WTC11 (cell line): ENCODE data around the gene WDR38. TPM values are rescaled to one million over a fixed set of nuclear protein-coding genes. Genes with fewer than 3 reads are reported as not detected.

Experiments
- ATAC-seq: fragments of 200-7000 bp; cut with Tn5 transposase; 2 replicates; pipeline ENCODE4 v1.10.0; 2021; ENCODE audit warnings: mild to moderate bottlenecking, moderate library complexity
- CTCF ChIA-PET: fragments of 300-600 bp; sonication (Branson Sonifier 250); formaldehyde crosslinking; loops from one replicate; lab custom pipeline; 2021; ENCODE audit warnings: antibody characterized with exemption; lab: Charles Lee
- POLR2A ChIA-PET: fragments of 350-600 bp; sonication (Branson Sonifier 250); formaldehyde crosslinking; loops from one replicate; lab custom pipeline; 2021; ENCODE audit warnings: antibody characterized with exemption; lab: Charles Lee
- DNase-seq: peaks from one replicate; pipeline ENCODE4 v3.0.0; 2021; ENCODE audit warnings: low spot score
- H3K27ac Mint-ChIP-seq: 2 replicates; pipeline ENCODE4 v1.8.0; 2021; ENCODE audit warnings: mixed read lengths
- H3K27me3 Mint-ChIP-seq: 2 replicates; pipeline ENCODE4 v1.8.0; 2021; ENCODE audit warnings: low read depth, mild to moderate bottlenecking, moderate library complexity, mixed read lengths
- H3K36me3 Mint-ChIP-seq: 2 replicates; pipeline ENCODE4 v1.8.0; 2021; ENCODE audit warnings: mixed read lengths
- H3K4me1 Mint-ChIP-seq: 2 replicates; pipeline ENCODE4 v1.8.0; 2022; ENCODE audit warnings: mixed read lengths
- H3K4me3 Mint-ChIP-seq: 2 replicates; pipeline ENCODE4 v1.8.0; 2021; ENCODE audit warnings: mild to moderate bottlenecking, moderate library complexity, mixed read lengths
- H3K9me3 Mint-ChIP-seq: 2 replicates; pipeline ENCODE4 v1.8.0; 2021; ENCODE audit warnings: mixed read lengths
- ARID4B ChIP-seq: sonication (generic); formaldehyde crosslinking; IDR thresholded peaks from 2 replicates; pipeline ENCODE4 v1.8.0; 2023; ENCODE audit warnings: missing genetic modification reagents, mild to moderate bottlenecking, borderline replicate concordance
- FOXP1 ChIP-seq: sonication (generic); formaldehyde crosslinking; IDR thresholded peaks from 2 replicates; pipeline ENCODE4 v1.8.0; 2022; ENCODE audit warnings: missing genetic modification reagents, mild to moderate bottlenecking, moderate library complexity, borderline replicate concordance
- JAZF1 ChIP-seq: fragments of 250-450 bp; sonication (Bioruptor Pico); IDR thresholded peaks from 2 replicates; pipeline ENCODE4 v1.9.0; 2021; ENCODE audit warnings: moderate library complexity, mild to moderate bottlenecking, inconsistent platforms
- NFYB ChIP-seq: sonication (generic); formaldehyde crosslinking; conservative IDR thresholded peaks from 2 replicates; pipeline ENCODE4 v1.8.0; 2022; ENCODE audit warnings: low read depth, missing genetic modification reagents
- TEAD4 ChIP-seq: sonication (generic); formaldehyde crosslinking; IDR thresholded peaks from 2 replicates; pipeline ENCODE4 v1.8.0; 2022; ENCODE audit warnings: mild to moderate bottlenecking, missing genetic modification reagents
- USF1 ChIP-seq: sonication (generic); formaldehyde crosslinking; IDR thresholded peaks from 2 replicates; pipeline ENCODE4 v1.8.0; 2022; ENCODE audit warnings: mild to moderate bottlenecking, missing genetic modification reagents
- total RNA-seq: library from RNA; stranded (reverse); gene quantifications from 3 replicates; pipeline ENCODE4 v1.2.3, GENCODE V29; 2021
- TF ChIP-seq, protein P1 (sequence below): fragments of 250-450 bp; sonication (Bioruptor Pico); conservative IDR thresholded peaks from 2 replicates; pipeline ENCODE4 v1.9.0; 2021; ENCODE audit warnings: mild to moderate bottlenecking
- TF ChIP-seq, protein P2 (sequence below): sonication (generic); formaldehyde crosslinking; IDR thresholded peaks from 2 replicates; pipeline ENCODE4 v1.8.1; 2022; ENCODE audit warnings: mild to moderate bottlenecking, missing genetic modification reagents, moderate library complexity, borderline replicate concordance
- TF ChIP-seq, protein P3 (sequence below): sonication (generic); formaldehyde crosslinking; IDR thresholded peaks from 2 replicates; pipeline ENCODE4 v1.8.1; 2023; ENCODE audit warnings: mild to moderate bottlenecking, missing genetic modification reagents, moderate library complexity

Gene WDR38
- total RNA-seq, 1 experiment from 2014 or later, result not detected

DNA sequence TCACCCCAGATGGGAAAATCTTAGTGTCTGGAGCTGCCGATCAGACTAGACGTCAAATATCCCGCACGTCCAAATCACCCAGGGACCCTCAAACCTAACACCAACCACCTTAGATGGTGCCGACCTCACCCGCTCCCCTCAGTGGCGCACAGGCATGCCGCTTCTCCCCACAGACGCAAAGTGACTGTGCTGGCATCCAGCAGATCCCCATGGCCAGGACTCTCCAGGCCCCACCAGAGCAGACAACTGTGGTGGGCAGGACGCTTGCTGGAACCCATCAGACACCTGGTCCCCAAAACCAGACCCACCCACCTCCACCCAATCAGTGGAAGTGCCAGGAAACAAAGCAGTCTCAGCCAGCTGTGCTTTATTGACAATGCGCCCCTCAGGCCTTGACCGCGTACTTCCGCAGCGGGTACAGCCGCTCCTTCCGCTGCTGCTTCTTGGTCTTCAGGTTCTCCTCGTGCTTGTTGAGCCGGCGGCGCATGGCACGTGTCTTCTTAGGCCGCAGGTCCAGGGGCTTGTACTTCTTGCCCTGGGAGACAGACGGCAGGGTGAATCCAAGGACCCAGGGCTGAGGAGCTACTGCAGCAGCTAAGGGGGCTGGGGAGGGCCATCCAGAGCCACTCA, 4.4 kb downstream of the WDR38 start (continued):
- TF ChIP-seq, protein P1, sequence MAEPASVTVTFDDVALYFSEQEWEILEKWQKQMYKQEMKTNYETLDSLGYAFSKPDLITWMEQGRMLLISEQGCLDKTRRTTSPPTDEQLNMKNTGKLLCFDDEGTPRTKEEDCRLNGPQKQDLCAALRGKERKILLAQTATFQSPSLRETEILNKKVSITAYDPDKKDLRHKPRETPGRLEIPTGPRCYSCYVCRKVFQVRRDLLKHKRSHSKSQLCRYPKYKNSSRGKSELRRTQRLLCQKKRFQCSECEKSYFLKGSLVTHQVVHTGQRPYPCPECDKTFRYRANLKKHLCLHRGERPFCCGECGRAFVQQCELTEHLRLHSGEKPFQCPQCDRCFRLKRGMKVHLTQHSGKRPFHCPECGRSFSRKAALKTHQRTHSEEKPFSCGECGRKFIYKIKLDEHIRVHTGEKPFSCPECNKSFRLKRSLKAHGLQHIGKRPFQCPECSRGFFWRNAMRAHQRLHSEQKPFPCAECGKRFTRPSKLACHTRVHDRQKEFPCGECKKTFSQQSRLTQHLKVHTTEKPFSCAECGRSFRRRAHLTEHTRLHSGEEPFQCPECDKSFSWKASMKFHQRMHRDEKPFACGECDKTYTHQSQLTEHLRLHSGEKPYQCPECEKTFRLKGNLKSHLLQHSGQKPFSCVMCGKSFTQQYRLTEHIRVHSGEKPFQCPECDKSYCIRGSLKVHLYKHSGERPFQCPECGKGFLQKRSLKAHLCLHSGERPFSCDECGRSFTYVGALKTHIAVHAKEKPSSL, result no peak
- no peak for TF ChIP-seq NFYB (CRISPR knock-in tag)

- DNase-seq, result no peak
- H3K4me1 Mint-ChIP-seq, result peaks cover 14% of the 10 kb centered on the region
- TF ChIP-seq JAZF1 (CRISPR knock-in tag) (no peak), USF1 (0 out of 2 replicates have a peak, but pooled peaks have one; percentile 26)
- TF ChIP-seq, all 79 proteins: peak for 1
- Mint-ChIP-seq H3K36me3 (peaks cover 44% of the 10 kb centered on the region), H3K27me3 (no peaks in the 10 kb centered on the region), H3K4me3 (peak overlapping the region; percentile 91; the same call in 1 of the 2 replicates), H3K9me3 (no peaks in the 10 kb centered on the region), H3K27ac (peak overlapping the region; percentile 41; the same call in 1 of the 2 replicates)
- ChIA-PET CTCF (no interaction called here), POLR2A (interaction anchor here (1.4 kb wide), 1 partner anchor 10 kb away, joined by 4 read pairs; no protein-coding TSS in a partner anchor)
- no peak for ATAC-seq
Measured at GRCh38 chr9:124858330-124859046, 5.2 kb downstream of the WDR38 start.

GRCh38 chr9:124859803-124860581, 6.7 kb downstream of the WDR38 start:
- Mint-ChIP-seq H3K36me3 (peaks cover 44% of the 10 kb centered on the region), H3K9me3 (no peaks in the 10 kb centered on the region), H3K27me3 (no peaks in the 10 kb centered on the region), H3K4me1 (peaks cover 14% of the 10 kb centered on the region), H3K4me3 (peak overlapping the region; percentile 91), H3K27ac (peak overlapping the region; percentile 98)
- TF ChIP-seq TEAD4 (no peak), FOXP1 (CRISPR knock-in tag) (no peak), ARID4B (CRISPR knock-in tag) (no peak)
- TF ChIP-seq, protein P2, sequence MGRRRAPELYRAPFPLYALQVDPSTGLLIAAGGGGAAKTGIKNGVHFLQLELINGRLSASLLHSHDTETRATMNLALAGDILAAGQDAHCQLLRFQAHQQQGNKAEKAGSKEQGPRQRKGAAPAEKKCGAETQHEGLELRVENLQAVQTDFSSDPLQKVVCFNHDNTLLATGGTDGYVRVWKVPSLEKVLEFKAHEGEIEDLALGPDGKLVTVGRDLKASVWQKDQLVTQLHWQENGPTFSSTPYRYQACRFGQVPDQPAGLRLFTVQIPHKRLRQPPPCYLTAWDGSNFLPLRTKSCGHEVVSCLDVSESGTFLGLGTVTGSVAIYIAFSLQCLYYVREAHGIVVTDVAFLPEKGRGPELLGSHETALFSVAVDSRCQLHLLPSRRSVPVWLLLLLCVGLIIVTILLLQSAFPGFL (CRISPR knock-in tag), result no peak
- TF ChIP-seq, protein P3, sequence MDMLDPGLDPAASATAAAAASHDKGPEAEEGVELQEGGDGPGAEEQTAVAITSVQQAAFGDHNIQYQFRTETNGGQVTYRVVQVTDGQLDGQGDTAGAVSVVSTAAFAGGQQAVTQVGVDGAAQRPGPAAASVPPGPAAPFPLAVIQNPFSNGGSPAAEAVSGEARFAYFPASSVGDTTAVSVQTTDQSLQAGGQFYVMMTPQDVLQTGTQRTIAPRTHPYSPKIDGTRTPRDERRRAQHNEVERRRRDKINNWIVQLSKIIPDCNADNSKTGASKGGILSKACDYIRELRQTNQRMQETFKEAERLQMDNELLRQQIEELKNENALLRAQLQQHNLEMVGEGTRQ (CRISPR knock-in tag), result no peak
- DNase-seq (no peak), ATAC-seq (no peak)
- ChIA-PET CTCF (interaction anchor here (1.8 to 3.8 kb wide), 4 partner anchors 19 to 89 kb away, joined by 4 to 22 read pairs (median 18); partner anchors contain the start of genes NR6A1 and OLFML2A), POLR2A (no interaction called here)
